Activated CD8-positive, alpha-beta memory T cell treated with anti-CD3 and anti-CD28 coated beads for 36 hours (primary cell): ENCODE measurements around the gene SERPINB5. TPM values are rescaled to one million over a fixed set of nuclear protein-coding genes. Genes with fewer than 3 reads are reported as not detected.

Experiments used
- CTCF ChIA-PET: fragments of 350-600 bp; sonication (Branson Sonifier 250); formaldehyde crosslinking; loops from one replicate; lab custom pipeline; 2021; ENCODE audit warnings: antibody characterized with exemption; lab: Charles Lee
- POLR2A ChIA-PET: fragments of 350-600 bp; sonication (Branson Sonifier 250); formaldehyde crosslinking; loops from one replicate; lab custom pipeline; 2021; ENCODE audit warnings: antibody characterized with exemption; lab: Charles Lee
- total RNA-seq, 2 experiments: library from RNA; stranded (reverse); gene quantifications; one replicate each; pipeline ENCODE4 v1.2.3, GENCODE V29; 2021

Gene SERPINB5
- total RNA-seq, 2 experiments from 2014 or later, result not detected

DNA sequence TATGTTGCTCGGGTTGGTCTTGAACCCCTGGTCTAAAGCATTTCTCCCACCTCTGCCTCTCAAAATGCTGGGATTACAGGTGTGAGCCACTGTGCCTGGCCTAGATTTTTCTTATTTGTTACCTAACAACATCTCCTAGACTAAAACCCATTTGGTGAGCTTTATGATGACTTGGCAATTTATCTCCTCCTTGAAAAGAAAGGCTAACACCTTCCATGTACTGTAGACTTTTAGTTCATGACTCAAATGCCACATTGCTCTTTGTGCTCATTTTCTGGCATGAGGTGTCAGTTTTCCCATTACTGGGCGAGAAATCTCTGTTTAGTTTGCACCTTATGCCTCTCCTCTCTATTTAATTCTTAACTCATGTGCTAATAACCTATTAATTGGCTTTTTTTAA, 12.3 kb upstream of the SERPINB5 start:
- CTCF ChIA-PET, result interaction anchor here (1.6 kb wide), 1 partner anchor 25 kb away, joined by 4 read pairs; no protein-coding TSS in a partner anchor

DNA sequence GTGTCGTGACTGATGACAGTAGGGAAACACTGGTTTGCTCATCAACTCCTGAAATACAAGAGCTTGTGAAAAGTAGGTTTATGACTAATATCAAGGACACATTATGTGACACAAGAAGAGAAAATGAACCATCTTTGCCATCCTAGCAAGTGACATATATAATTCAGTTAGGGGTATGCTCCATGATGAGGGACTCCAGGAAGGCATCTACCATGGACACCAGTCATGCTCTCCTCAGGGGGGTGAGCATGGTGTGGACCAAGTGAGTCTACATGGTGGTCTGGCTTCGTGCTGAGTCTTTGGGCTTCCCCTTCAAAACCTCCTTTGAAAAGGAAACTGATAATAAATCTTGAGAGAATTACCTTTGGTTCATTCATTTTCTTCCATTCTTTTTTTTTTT, 11.7 kb upstream of the SERPINB5 start:
- ChIA-PET POLR2A (no interaction called here), CTCF (interaction anchor here (0.6 to 1.6 kb wide), 4 partner anchors 20 to 483 kb away, joined by 3 to 4 read pairs (median 4); no protein-coding TSS in a partner anchor)

More for the DNA sequence above, 12.3 kb upstream of the SERPINB5 start:
- POLR2A ChIA-PET, result interaction anchor here (0.6 kb wide), 1 partner anchor 878 kb away, joined by 3 read pairs; no protein-coding TSS in a partner anchor

DNA sequence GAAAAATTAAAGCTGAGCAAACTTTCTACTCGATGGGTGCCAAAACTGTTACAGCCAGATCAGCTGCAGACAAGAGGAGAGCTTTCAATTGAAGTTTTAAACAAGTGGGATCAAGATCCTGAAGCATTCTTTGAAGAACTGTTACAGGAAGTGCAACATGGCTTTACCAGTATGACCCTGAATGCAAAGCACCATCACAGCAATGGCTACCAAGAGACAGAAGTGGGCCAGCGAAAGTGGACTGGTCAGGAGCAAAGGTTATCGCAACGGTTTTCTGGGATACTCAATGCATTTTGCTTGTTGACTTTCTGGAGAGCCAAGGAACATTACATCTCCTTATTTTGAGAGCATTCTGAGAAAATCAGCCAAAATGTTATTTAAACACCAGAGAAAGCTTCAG, 9.1 kb upstream of the SERPINB5 start:
- POLR2A ChIA-PET, result no interaction called here
- CTCF ChIA-PET, result no interaction called here

DNA sequence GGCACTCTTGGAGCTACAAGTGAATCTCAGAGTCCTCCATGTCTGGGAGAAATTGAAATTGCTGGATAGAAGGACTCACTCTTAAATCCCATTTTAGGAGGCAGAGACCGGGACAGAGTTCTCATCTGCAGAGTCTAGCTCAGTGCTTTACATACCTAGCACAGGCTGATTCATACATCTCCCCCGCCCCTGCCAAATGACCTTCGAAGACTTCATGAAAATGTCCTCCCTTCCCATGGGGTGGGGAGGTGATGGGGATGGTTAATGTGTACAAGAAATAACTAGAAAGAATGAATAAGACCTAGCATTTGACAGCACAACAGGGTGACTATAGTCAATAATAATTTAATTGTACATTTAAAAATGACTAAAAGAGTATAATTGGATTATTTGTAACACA, 8.2 kb upstream of the SERPINB5 start:
- POLR2A ChIA-PET, result no interaction called here
- CTCF ChIA-PET, result no interaction called here

DNA sequence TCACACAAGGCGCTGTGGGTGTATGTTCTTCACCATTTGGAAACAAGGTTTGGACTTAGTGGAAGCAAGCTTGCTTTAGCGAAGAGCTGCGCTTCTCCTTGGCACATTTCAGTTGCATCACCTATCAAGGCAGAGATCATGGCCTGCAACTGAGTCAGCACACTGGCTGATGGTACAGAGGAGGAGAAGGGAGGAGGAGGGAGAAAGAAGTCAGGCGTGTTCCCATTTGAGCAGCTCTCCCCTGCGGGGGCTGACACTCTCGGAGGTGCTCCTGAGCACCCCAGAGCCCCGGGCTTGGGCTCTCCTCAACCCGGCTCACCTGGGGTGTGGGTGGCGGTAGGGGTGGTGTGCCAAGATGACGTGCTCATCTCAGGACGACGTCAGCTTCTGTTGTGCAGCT, 6.0 kb upstream of the SERPINB5 start:
- ChIA-PET CTCF (no interaction called here), POLR2A (no interaction called here)

DNA sequence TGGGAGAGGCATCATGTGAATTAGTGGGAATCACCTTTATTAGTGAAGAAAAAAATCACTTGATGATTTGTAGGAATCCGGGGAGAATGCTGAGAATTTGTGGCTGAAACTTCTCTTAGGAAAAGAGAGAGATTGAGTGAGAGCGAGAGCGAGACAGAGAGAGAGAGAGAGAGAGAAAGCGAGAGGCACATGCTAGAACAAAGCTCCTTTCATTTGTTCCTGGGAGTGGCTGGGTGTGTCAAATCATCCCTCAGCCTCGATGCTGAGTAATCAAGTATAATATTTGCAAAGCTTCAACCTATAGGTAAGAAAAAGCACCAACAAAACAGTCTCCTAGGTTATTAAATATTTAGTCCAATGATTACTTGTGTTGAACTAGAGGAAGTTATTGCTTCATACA, 4.4 kb upstream of the SERPINB5 start:
- ChIA-PET POLR2A (no interaction called here), CTCF (no interaction called here)

DNA sequence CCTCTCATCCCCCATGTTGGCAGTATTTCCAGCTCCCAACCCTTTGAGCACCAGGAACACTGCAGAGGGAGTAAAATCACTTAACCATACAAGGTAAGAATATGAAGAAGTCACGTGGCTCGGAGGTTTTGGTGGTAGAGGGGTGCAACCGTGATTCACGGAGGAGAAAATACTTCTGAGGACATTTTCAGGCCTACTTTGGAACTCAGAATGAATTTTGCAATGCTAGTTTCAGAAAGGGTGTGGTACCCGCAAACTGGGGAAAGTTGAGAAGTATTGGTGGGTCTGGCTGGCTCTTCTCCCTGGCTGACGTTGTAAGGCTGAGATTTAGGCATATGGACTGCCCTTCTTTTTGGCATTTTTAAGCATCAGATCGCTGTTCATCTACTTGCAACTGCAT, 442 bp downstream of the SERPINB5 start:
- POLR2A ChIA-PET, result no interaction called here
- CTCF ChIA-PET, result no interaction called here

DNA sequence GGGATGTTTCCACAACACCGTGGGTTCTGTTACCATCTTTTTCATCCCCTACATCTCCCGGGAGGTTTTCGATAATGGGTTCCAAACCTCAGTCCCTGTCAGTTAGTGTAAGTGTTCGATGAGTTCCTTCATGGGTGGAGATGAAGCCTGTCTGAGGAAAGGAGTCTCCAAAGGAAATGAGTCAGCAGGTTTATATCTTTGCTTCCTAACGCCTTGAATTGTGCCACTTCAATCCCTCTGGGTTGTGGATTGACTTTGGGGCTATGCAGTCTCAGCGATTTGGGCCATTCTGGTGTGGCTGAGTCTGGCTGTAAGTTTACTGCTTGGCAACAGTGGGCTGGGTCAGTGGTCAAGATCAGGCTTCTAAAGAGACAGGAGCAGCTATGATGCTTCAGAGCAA, 1.2 kb downstream of the SERPINB5 start:
- CTCF ChIA-PET, result no interaction called here
- POLR2A ChIA-PET, result no interaction called here

DNA sequence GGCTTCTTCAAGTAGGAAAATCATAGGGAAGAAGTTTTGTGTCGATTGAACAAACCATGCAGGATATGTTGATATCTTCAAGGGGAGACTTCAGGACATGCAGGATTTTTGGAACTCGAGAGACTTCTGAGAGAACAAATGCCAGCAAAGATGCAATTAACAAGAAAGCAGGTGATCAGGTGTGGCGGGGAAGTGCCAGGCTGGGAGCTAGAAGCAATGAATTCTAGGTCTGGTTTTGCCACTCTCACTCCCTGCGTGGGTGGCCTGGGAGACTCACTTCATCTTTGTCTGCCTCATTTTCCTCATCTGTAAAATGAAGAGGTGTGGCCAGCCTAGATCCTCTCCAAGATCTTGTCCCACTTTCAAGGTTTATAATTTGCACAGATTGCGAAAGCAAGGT, 3.1 kb downstream of the SERPINB5 start:
- ChIA-PET POLR2A (no interaction called here), CTCF (no interaction called here)

DNA sequence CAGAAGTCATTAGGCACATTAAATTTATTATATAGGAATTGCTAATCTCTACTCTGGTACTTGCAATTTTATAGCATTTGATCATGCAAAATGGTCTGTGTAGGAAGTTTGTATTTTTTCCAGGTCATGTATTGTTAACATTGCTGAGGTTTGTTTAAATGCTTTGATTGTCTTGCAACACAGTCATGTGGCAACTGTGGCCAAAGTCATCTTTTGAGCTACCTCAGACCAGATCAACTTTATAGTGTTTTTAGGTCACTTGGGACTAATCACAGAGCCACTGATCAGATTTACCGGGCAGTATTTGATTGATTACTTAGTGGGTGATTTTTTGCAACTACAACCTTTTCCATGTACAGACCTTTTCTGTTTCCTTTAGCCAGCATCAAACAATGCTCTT, 3.7 kb downstream of the SERPINB5 start:
- POLR2A ChIA-PET, result no interaction called here
- CTCF ChIA-PET, result no interaction called here

DNA sequence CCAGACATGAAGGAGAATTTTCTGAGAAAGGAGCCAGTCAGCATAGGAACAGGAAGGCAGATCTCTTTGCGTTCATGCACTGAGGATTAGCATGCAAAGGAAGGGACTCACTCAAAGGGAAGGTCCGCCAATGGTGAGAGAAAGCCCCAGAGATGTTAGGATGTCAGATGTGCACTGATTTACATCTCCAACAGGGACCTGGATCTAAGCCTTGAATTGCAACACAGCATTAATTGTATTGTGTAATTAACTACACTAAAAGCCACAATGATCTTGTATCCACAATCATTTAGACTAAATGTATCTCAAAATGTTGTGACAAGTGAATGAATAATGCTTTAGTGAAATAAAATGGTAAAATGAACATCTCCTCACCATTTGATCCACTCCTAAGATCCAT, 4.2 kb downstream of the SERPINB5 start:
- CTCF ChIA-PET, result no interaction called here
- POLR2A ChIA-PET, result no interaction called here

DNA sequence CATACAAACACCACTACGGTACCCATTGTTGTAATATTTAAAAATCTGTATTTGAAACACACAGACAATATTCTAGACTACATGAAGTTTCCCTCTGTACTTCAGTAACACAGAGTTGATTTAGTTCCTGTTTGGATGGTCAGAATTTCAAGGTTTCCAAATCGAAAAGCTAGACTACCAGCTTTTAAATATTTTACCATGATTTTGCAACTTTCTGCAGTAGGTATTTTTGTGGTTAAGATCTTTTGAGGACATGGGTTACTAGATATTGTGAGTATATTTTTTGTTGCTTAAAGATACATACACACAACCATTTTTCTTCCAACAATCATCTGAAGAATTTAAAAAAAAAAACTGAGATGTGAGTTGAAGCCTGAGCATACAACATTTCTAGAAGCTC, 10.9 kb downstream of the SERPINB5 start:
- POLR2A ChIA-PET, result no interaction called here
- CTCF ChIA-PET, result no interaction called here

DNA sequence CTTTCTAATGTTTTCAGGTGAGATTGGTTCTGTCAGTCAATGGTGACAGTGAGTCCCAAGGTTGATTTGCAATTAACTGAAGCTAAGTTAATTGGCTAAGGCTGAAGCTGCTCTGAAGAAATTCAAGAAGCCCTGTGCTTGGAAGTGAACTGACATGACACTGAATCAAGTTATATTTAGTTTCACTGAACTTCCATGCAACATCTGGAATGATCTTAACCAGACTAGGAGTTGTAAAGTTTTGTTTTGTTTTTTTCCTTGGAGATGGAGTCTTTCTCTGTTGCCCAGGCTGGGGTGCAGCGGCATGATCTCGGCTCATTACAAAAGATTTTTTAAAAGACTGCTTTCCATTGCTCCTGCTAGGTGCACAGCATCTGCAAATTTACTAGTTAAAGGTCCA, 11.4 kb downstream of the SERPINB5 start:
- CTCF ChIA-PET, result no interaction called here
- POLR2A ChIA-PET, result no interaction called here

DNA sequence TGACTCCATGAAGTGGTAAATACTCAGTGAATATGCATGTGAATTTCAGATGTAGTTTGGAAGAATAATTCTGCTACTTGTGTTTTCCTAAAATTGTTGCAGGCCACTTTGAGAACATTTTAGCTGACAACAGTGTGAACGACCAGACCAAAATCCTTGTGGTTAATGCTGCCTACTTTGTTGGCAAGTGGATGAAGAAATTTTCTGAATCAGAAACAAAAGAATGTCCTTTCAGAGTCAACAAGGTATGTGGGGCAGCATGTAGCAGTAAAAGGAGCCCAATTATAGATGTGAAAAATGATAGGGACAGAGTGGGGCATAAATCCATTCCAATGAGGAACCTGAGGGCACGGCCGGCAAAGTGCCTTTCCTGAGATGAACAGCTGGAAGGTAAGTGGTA, 16.1 kb downstream of the SERPINB5 start:
- ChIA-PET CTCF (no interaction called here), POLR2A (no interaction called here)

DNA sequence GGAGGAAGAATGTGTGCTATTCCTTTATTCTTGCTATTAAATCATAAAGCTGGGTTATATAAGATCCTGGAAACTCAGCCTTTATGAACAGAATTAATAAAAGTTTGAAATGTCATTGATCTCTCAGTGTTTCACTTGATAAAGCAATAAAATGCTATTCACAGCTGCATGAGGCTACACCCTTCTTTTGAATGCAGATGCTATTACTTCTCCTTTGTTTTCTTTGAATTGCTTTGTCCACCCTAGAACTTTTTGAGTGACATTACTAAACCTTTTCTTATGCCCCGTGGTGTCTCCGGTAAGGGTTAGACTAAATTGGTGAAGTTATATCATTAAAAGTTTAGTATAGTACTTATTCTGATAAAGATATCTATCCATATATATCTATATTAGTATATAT, 18.9 kb downstream of the SERPINB5 start:
- POLR2A ChIA-PET, result no interaction called here

DNA sequence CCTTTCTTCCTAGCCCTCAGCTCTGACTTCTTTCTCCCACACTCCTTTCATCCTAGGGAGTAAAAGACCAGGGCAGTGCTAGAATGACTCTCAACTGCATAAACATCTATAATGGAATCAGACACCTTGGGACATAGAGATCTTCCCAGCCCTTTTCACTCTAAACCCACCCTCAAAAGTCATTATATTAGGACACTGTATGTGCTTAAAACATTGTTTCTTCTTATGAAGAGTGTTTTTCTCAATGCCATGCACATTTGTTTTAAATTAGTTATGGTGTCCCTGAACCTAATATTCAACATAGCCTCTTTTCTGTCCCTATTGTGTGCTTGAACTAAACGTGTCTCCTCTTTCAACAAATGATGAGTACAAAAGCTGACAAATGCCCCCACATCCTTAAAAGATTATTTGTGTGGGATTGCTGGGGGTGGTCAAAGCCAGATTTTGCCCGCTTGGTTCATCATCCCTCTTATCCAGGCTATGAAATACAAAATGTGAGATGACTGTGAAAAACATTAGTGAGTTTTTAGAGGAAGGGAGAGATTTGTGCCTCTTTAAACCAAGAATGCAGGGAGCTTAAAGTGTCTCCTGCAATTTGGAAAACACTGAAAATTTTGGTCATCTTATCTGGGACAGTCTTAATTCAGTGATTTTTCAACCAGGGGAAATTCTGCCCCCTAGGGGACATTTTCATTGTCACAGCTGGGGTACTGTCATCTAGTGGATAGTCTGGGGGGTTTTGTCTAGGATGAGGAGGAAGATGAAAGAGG, 29.0 kb downstream of the SERPINB5 start:
- ChIA-PET CTCF (interaction anchor here (2.3 kb wide), 1 partner anchor 12 kb away, joined by 9 read pairs; no protein-coding TSS in a partner anchor), POLR2A (no interaction called here)

More for the DNA sequence above, 18.9 kb downstream of the SERPINB5 start:
- CTCF ChIA-PET, result interaction anchor here (2.4 kb wide), 1 partner anchor 23 kb away, joined by 6 read pairs; no protein-coding TSS in a partner anchor

DNA sequence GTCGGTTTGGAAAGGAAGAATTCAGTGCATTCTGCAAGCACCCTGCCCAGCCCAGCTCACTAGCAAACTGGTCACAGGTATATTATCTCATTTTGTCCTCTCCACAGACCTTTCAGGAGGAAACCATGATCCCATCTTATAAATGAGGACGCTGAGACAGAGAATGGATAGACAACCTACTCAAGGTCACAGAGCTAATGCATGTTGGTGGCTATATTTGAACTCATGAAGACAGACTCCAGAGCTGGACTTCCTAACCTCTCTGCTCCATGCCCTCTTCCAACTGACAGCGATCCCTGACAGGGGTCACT, 29.5 kb downstream of the SERPINB5 start:
- POLR2A ChIA-PET, result no interaction called here
- CTCF ChIA-PET, result interaction anchor here (2.3 kb wide), 1 partner anchor 12 kb away, joined by 9 read pairs; no protein-coding TSS in a partner anchor

DNA sequence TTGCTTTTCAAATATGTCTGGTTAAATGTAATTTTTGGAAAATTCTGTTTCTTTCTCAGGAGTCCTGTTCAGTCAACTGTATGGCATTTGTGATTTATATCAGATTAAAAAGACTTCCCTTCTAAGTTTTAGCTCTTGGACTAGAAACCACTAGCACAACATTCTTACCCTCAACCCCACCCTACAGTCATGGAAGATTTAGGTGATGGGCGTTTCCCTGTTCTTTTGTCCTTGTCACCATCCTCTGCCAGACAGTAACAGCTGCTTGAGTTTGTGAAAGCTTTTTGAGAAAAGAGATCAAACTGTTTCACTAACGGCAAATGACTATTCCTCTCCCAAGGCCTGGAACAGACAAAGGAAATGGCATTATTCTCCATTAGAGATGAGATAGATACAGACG, 31.8 kb downstream of the SERPINB5 start:
- ChIA-PET CTCF (interaction anchor here (1.0 kb wide), 1 partner anchor 9 kb away, joined by 3 read pairs; no protein-coding TSS in a partner anchor), POLR2A (no interaction called here)

DNA sequence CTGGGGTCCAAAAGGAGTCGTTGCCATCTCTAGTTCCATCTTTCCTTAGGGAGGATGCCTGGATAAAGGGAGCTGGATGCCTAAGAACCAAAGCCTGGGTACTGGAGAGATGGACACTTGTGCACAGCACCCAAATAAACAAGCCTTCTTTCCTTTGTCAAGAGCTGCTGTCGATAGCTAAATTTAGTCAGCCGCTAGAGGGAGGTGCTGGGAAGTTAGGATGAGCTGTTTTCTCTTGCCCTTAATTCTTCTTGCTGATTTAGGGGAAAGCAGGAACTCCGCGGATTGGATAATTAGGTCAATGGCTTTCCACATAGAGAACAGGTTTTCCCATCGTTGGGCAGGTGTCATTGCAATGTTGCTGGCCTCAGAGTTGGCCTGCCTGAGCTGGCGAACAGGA, 34.5 kb downstream of the SERPINB5 start:
- ChIA-PET POLR2A (no interaction called here), CTCF (interaction anchor here (1.1 kb wide), 1 partner anchor 9 kb away, joined by 3 read pairs; no protein-coding TSS in a partner anchor)

DNA sequence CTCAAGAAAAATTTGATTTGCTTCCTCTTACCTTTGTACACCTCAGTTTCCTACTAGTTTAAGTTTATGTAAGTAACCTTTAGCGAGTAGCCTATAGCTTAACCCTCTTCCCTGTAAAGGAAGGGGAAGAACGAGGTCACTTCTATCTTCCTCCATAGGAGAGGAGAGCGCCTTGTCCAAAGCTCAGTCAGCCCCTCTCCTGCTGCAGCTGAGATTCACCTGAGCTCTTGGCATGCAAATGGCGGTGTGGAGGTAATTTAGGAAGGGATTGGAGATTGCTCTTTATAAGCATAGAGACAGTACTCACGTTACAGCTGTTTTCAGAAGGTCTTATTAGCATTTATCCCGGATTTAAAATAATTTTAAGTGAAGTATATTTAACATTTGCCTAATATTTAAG, 37.6 kb downstream of the SERPINB5 start:
- CTCF ChIA-PET, result no interaction called here
- POLR2A ChIA-PET, result no interaction called here
